HepG2 (cell line): ENCODE measurements around the gene CPZ. TPM values are rescaled to one million over a fixed set of nuclear protein-coding genes. Genes with fewer than 3 reads are reported as not detected.

Experiments used
- ATAC-seq: fragments of 200-7000 bp; cut with Tn5 transposase; 3 replicates; pipeline ENCODE4 v1.9.1; 2020; ENCODE audit warnings: mild to moderate bottlenecking, moderate library complexity
- BruUV-seq: library from RNA; stranded (reverse); fragments of 400-500 nt; replicated peaks from 2 replicates; lab custom pipeline; 2021; lab: Mats Ljungman, UMichigan
- CTCF ChIA-PET: fragments of 300-600 bp; formaldehyde crosslinking; extraction: SDS; loops from one replicate; lab custom pipeline; 2021; ENCODE audit warnings: low total read pairs, inconsistent platforms, low intra/inter-chr PET ratio; lab: Yijun Ruan, JAX
- POLR2A ChIA-PET: fragments of 350-600 bp; sonication (Branson Sonifier 250); formaldehyde crosslinking; loops from one replicate; lab custom pipeline; 2020; ENCODE audit warnings: antibody characterized with exemption, inconsistent platforms; lab: Yijun Ruan, JAX
- DNase-seq: peaks from one replicate; pipeline ENCODE4 v3.0.0-alpha.2; 2015; ENCODE audit warnings: low spot score
- FAIRE-seq: peaks from 3 replicates; lab custom pipeline; 2011; peaks lifted over from hg19 to GRCh38; lab: Jason Lieb, UNC
- H2AFZ ChIP-seq: one replicate; pipeline ENCODE4 v1.6.1; 2011; ENCODE audit warnings: low read length, inconsistent platforms
- H3K27ac ChIP-seq: fragments of 300-600 bp; 3 replicates; pipeline ENCODE4 v1.8.0; 2011; ENCODE audit warnings: mixed run types, mild to moderate bottlenecking, mixed read lengths, low read length, inconsistent platforms; ENCODE audit not compliant: insufficient read depth; ENCODE audit errors: extremely low read length
- H3K27me3 ChIP-seq, 2 experiments: fragments of 200-600 bp in 1 of 2; 2 replicates in 1 of 2; 3 replicates in 1 of 2; pipeline versions ENCODE4 v1.6.0 to v1.8.0; 2011; ENCODE audit warnings: low read length in 2 of 2, mild to moderate bottlenecking in 2 of 2, moderate library complexity in 2 of 2, inconsistent platforms in 1 of 2; ENCODE audit not compliant: insufficient read depth in 2 of 2, control insufficient read depth in 1 of 2
- H3K36me3 ChIP-seq, 2 experiments: fragments of 200-600 bp in 1 of 2; replicated peaks in 1 of 2; 2 replicates in 1 of 2; 3 replicates in 1 of 2; pipeline versions ENCODE4 v1.5.1 to v1.8.0; 2011; ENCODE audit warnings: low read length in 2 of 2, inconsistent platforms in 1 of 2; ENCODE audit not compliant: insufficient read depth in 2 of 2, control insufficient read depth in 1 of 2
- H3K4me1 ChIP-seq: 2 replicates; pipeline ENCODE4 v1.5.1; 2012; ENCODE audit warnings: low read length, inconsistent platforms; ENCODE audit not compliant: insufficient read depth
- H3K4me2 ChIP-seq: 2 replicates; pipeline ENCODE4 v1.6.0; 2011; ENCODE audit warnings: low read depth, low read length, inconsistent platforms
- H3K4me3 ChIP-seq, 3 experiments: fragments of 200-600 bp in 1 of 3; sonication (generic), shearing (Covaris generic) in 1 of 3; replicated peaks in 1 of 3; 2 replicates each; pipeline ENCODE4 v1.5.1; 2011 to 2016; ENCODE audit warnings: low read length in 3 of 3, inconsistent platforms in 2 of 3, low read depth in 2 of 3, mild to moderate bottlenecking in 2 of 3, control low read depth in 1 of 3, mixed read lengths in 1 of 3; ENCODE audit not compliant: insufficient read depth in 1 of 3
- H3K79me2 ChIP-seq: one replicate; pipeline ENCODE4 v1.6.1; 2011; ENCODE audit warnings: low read length, inconsistent platforms; ENCODE audit not compliant: insufficient read depth
- H3K9ac ChIP-seq: 2 replicates; pipeline ENCODE4 v1.6.0; 2011; ENCODE audit warnings: mild to moderate bottlenecking, low read depth, low read length, inconsistent platforms; ENCODE audit not compliant: insufficient read depth
- H3K9me3 ChIP-seq: 2 replicates; pipeline ENCODE4 v1.5.1; 2012; ENCODE audit warnings: mild to moderate bottlenecking, low read length
- H4K20me1 ChIP-seq: 2 replicates; pipeline ENCODE4 v1.6.0; 2011; ENCODE audit warnings: inconsistent platforms, mild to moderate bottlenecking, low read length, moderate library complexity; ENCODE audit not compliant: insufficient read depth
- ATRX ChIP-seq: sonication (generic); formaldehyde crosslinking; IDR thresholded peaks from 2 replicates; pipeline ENCODE4 v1.4.0; 2020; ENCODE audit warnings: missing genetic modification reagents, borderline replicate concordance
- DPF2 ChIP-seq: sonication (generic); formaldehyde crosslinking; IDR thresholded peaks from 2 replicates; pipeline ENCODE4 v1.4.0; 2020; ENCODE audit warnings: mild to moderate bottlenecking, low read depth, missing genetic modification reagents, borderline replicate concordance
- FOXA3 ChIP-seq: IDR thresholded peaks from 2 replicates; pipeline ENCODE4 v1.6.1; 2016; ENCODE audit warnings: missing genetic modification reagents, missing compliant biosample characterization
- HMG20B ChIP-seq: conservative IDR thresholded peaks from 2 replicates; pipeline ENCODE4 v1.6.1; 2016; ENCODE audit warnings: missing genetic modification reagents, missing compliant biosample characterization
- NR2F1 ChIP-seq, 2 experiments: fragments of 450-650 bp in 1 of 2; formaldehyde crosslinking in 1 of 2; IDR thresholded peaks; 2 replicates each; pipeline versions ENCODE4 v1.5.0 to v1.6.1; 2016 to 2020; ENCODE audit warnings: mild to moderate bottlenecking in 1 of 2, missing compliant biosample characterization in 1 of 2, missing genetic modification reagents in 1 of 2, moderate library complexity in 1 of 2
- SRSF9 ChIP-seq: fragments of 200-400 bp; formaldehyde crosslinking; IDR thresholded peaks from 2 replicates; pipeline ENCODE4 v1.6.1; 2018; ENCODE audit warnings: borderline replicate concordance, mild to moderate bottlenecking, low read depth, low read length; ENCODE audit not compliant: insufficient read depth, poor library complexity, severe bottlenecking
- ZNF451 ChIP-seq: sonication (generic); formaldehyde crosslinking; IDR thresholded peaks from 2 replicates; pipeline ENCODE4 v1.5.0; 2020; ENCODE audit warnings: mild to moderate bottlenecking, missing genetic modification reagents
- ZNF484 ChIP-seq: sonication (generic); formaldehyde crosslinking; IDR thresholded peaks from 2 replicates; pipeline ENCODE4 v1.5.1; 2020; ENCODE audit warnings: mild to moderate bottlenecking, low read depth, missing genetic modification reagents, borderline replicate concordance
- ZNF556 ChIP-seq: sonication (generic); formaldehyde crosslinking; IDR thresholded peaks from 2 replicates; pipeline ENCODE4 v1.4.0; 2020; ENCODE audit warnings: mild to moderate bottlenecking, missing genetic modification reagents, borderline replicate concordance
- ZNF687 ChIP-seq: sonication (generic); formaldehyde crosslinking; IDR thresholded peaks from 2 replicates; pipeline ENCODE4 v1.5.1; 2020; ENCODE audit warnings: mild to moderate bottlenecking, missing genetic modification reagents, moderate library complexity
- ZNF724P ChIP-seq: sonication (generic); formaldehyde crosslinking; IDR thresholded peaks from 2 replicates; pipeline ENCODE4 v1.8.0; 2022; ENCODE audit warnings: missing genetic modification reagents, borderline replicate concordance
- ZNF781 ChIP-seq: sonication (generic); formaldehyde crosslinking; IDR thresholded peaks from 2 replicates; pipeline ENCODE4 v1.5.1; 2020; ENCODE audit warnings: borderline replicate concordance, mild to moderate bottlenecking, missing genetic modification reagents; ENCODE audit errors: not compliant biosample characterization
- ZNF816 ChIP-seq: sonication (generic); formaldehyde crosslinking; IDR thresholded peaks from 2 replicates; pipeline ENCODE4 v1.8.0; 2022; ENCODE audit warnings: missing genetic modification reagents, mild to moderate bottlenecking, borderline replicate concordance
- WGBS: methylation state at CpG from one replicate; pipeline ENCODE4 v1.1.6; 2017; ENCODE audit warnings: low lambda C conversion rate; 5-methylcytosine and 5-hydroxymethylcytosine counted together
- in situ Hi-C: cut with HindIII; loops from 2 replicates; pipeline ENCODE4 v1.10.0; 2017; ENCODE audit warnings: low pct_unique_long_range_greater_than_20kb; ENCODE audit not compliant: extremely low pct_ligation_motif_present
- intact Hi-C: fragments of 100-400 bp; cut with micrococcal nuclease; formaldehyde crosslinking; loops from one replicate; pipeline ENCODE4 v1.10.0; 2022; ENCODE audit not compliant: unreplicated experiment
- polyA plus RNA-seq, 8 experiments: library from polyadenylated mRNA; depleted of rRNA in 3 of 8; stranded (reverse) in 7 of 8; unstranded in 1 of 8; fragments of >200 nt; fragmentation: Illumina TruSeq in 4 of 8; extraction: Trizol in 4 of 8; gene quantifications; 2 replicates each; pipeline versions ENCODE4 v1.2.1 to v1.2.3, GENCODE V29; 2011 to 2016; ENCODE audit warnings: low read depth in 4 of 8, missing spikeins in 1 of 8, mixed read lengths in 1 of 8; ENCODE audit not compliant: insufficient read depth in 1 of 8
- total RNA-seq, 5 experiments: library from RNA; depleted of rRNA; stranded (reverse); fragments of >200 nt; fragmentation: Illumina TruSeq; extraction: Trizol; gene quantifications; 2 replicates each; pipeline ENCODE4 v1.2.3, GENCODE V29; 2016; ENCODE audit warnings: low read depth in 1 of 5
- TF ChIP-seq, protein P1 (sequence below): sonication (generic); formaldehyde crosslinking; conservative IDR thresholded peaks from 2 replicates; pipeline ENCODE4 v1.8.1; 2023; ENCODE audit warnings: missing genetic modification reagents

The CPZ gene
- total and polyA plus RNA-seq, 2 of the 13 experiments (the other 11 are each of a cell fraction or from before 2014, with no cell fraction given), result 0.58 to 0.61 TPM

GRCh38 chr4:8647626-8648025 is 55.1 kb downstream of the CPZ start:
- no peak overlapping the region for H3K4me3 ChIP-seq
- H3K27me3 ChIP-seq, result peaks cover 19 to 93% of the 10 kb centered on the region in 2 experiments
- H3K9me3 ChIP-seq, result no peaks in the 10 kb centered on the region
- H3K27ac ChIP-seq, result no peak overlapping the region
- TF ChIP-seq ZNF484 (CRISPR knock-in tag), result no peak
- TF ChIP-seq ZNF781 (CRISPR knock-in tag), result no peak
- no peak for TF ChIP-seq SRSF9
- TF ChIP-seq ZNF451, result no peak
- no peak for TF ChIP-seq ZNF816
- no peak for TF ChIP-seq ZNF556 (CRISPR knock-in tag)
- no peak for TF ChIP-seq FOXA3
- no peak for TF ChIP-seq DPF2 (CRISPR knock-in tag)
- no peak for TF ChIP-seq ATRX (CRISPR knock-in tag)
- TF ChIP-seq, protein P1, sequence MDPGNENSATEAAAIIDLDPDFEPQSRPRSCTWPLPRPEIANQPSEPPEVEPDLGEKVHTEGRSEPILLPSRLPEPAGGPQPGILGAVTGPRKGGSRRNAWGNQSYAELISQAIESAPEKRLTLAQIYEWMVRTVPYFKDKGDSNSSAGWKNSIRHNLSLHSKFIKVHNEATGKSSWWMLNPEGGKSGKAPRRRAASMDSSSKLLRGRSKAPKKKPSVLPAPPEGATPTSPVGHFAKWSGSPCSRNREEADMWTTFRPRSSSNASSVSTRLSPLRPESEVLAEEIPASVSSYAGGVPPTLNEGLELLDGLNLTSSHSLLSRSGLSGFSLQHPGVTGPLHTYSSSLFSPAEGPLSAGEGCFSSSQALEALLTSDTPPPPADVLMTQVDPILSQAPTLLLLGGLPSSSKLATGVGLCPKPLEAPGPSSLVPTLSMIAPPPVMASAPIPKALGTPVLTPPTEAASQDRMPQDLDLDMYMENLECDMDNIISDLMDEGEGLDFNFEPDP (CRISPR knock-in tag), result no peak
- TF ChIP-seq ZNF687 (CRISPR knock-in tag), result no peak
- TF ChIP-seq ZNF724P (CRISPR knock-in tag), result no peak
- TF ChIP-seq HMG20B, result no peak
- no peak for TF ChIP-seq NR2F1 (CRISPR knock-in tag; IDR thresholded peaks at IDR 0.05)
- ATAC-seq (no peak; the same call in 2 of the 3 replicates), DNase-seq (no peak), FAIRE-seq (no peak)
- H3K9ac ChIP-seq, result no peak overlapping the region
- no peaks in the 10 kb centered on the region for H3K4me1 ChIP-seq
- 11% methylated on average over 9 of the region's 13 CpGs for WGBS
- POLR2A ChIA-PET, result no interaction called here
- intact Hi-C loops, result no loop called here
- H3K79me2 ChIP-seq, result no peaks in the 10 kb centered on the region
- CTCF ChIA-PET, result no interaction called here
- in situ Hi-C loops, result no loop called here
- no peak overlapping the region for H2AFZ ChIP-seq
- no peak overlapping the region for H3K4me2 ChIP-seq
- no TSS peak for BruUV-seq
- no peaks in the 10 kb centered on the region for H4K20me1 ChIP-seq
- H3K36me3 ChIP-seq, result no peaks in the 10 kb centered on the region
